ENCODE results near the gene PPP1R26.
"Not testable (repeated sequence)": the region's sequence is repeated elsewhere in the genome, so short reads cannot be mapped to it uniquely, and the experiment has no call there.

Gene PPP1R26

DNA sequence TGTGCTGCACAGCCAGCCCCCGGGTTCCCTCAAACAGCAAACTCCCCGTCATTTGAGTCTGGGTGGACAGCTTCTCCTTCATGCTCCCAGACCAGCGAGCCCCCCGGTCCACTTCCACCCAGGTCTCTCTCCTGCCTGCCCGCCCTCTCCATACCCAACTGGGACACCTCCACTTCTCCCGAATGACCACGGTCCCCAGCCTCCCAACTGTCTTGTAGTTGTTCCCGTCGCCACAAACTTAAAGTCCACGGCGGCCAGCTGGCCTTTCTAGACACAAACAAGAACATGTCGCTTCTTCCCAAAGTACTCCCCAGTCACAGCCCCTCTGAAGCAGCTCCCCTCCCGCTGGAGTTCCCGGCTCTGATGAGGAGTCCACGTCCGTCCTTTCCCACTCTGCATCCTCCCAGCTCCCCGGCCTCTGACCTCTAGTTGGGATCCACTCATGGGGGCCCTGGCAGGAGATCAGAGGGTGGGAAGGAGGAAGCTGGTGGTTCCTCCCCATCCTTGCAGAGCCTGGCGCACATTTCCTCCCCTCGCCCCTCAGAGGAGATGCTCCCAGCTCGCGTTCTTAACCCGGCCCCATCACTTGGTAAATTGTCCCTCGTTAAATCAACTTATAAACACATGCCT is 24.1 kb upstream of the PPP1R26 start:
- no peak overlapping the region for H4K91ac ChIP-seq (ENCODE audit: low read depth, low read length)
- H3K27me3 ChIP-seq (ENCODE audit: insufficient read depth, low read length): peaks cover 3% of the 10 kb centered on the region
- no peaks in the 10 kb centered on the region for H3K79me1 ChIP-seq (ENCODE audit: low read length)
- no peak overlapping the region for H2BK120ac ChIP-seq (ENCODE audit: insufficient read depth, low read length, poor library complexity)
- no peak overlapping the region for H3K18ac ChIP-seq (ENCODE audit: low read length)
- no CpG with 5 or more reads among the region's 23 CpGs for WGBS (ENCODE audit: extremely low coverage, insufficient coverage, insufficient read length)
- H3K4me3 ChIP-seq (ENCODE audit: low read depth, low read length): no peak overlapping the region
- no peaks in the 10 kb centered on the region for H3K79me2 ChIP-seq (ENCODE audit: control insufficient read depth, insufficient read depth, low read length, poor library complexity)
- H3K23ac ChIP-seq (ENCODE audit: low read length): no peak overlapping the region
- no peak overlapping the region for H2AK5ac ChIP-seq (ENCODE audit: low read length)
- no peak overlapping the region for H3K4me2 ChIP-seq (ENCODE audit: low read length)
- H3K4ac ChIP-seq (ENCODE audit: low read depth, low read length): no peak overlapping the region
- H3K9ac ChIP-seq (ENCODE audit: low read length): no peak overlapping the region
- no peak overlapping the region for H3K27ac ChIP-seq (ENCODE audit: low read depth, low read length)
- no peak for DNase-seq
- H2BK5ac ChIP-seq (ENCODE audit: low read depth, low read length, poor library complexity): no peak overlapping the region
- no peak overlapping the region for H4K8ac ChIP-seq (ENCODE audit: low read depth, low read length)
- no peaks in the 10 kb centered on the region for H3K4me1 ChIP-seq (ENCODE audit: control insufficient read depth in 1 of 2, insufficient read depth in 2 of 2, low read length in 2 of 2)
- no peak overlapping the region for H2BK12ac ChIP-seq (ENCODE audit: low read length)
- no peak overlapping the region for H4K12ac ChIP-seq (ENCODE audit: low read depth, low read length)
- no peak overlapping the region for H2AFZ ChIP-seq (ENCODE audit: insufficient read depth, low read length, poor library complexity)
- H3K36me3 ChIP-seq (ENCODE audit: control insufficient read depth in 1 of 2, insufficient read depth in 2 of 2, low read length in 2 of 2): no peaks in the 10 kb centered on the region
- H3K14ac ChIP-seq (ENCODE audit: low read length): no peak overlapping the region
- no peaks in the 10 kb centered on the region for H3K9me3 ChIP-seq (ENCODE audit: insufficient read depth, low read depth, low read length)

- H3K18ac ChIP-seq (ENCODE audit: low read length): no peak overlapping the region
- no peaks in the 10 kb centered on the region for H3K4me1 ChIP-seq (ENCODE audit: control insufficient read depth in 1 of 2, insufficient read depth in 2 of 2, low read length in 2 of 2)
- no peak overlapping the region for H2BK12ac ChIP-seq (ENCODE audit: low read length)
- H3K79me2 ChIP-seq (ENCODE audit: control insufficient read depth, insufficient read depth, low read length, poor library complexity): no peaks in the 10 kb centered on the region
- H2AK5ac ChIP-seq (ENCODE audit: low read length): no peak overlapping the region
- H2BK120ac ChIP-seq (ENCODE audit: insufficient read depth, low read length, poor library complexity): no peak overlapping the region
- DNase-seq: no peak
- peaks cover 3% of the 10 kb centered on the region for H3K27me3 ChIP-seq (ENCODE audit: insufficient read depth, low read length)
- H3K9me3 ChIP-seq (ENCODE audit: insufficient read depth, low read depth, low read length): no peaks in the 10 kb centered on the region
- H4K8ac ChIP-seq (ENCODE audit: low read depth, low read length): no peak overlapping the region
- no peak overlapping the region for H4K91ac ChIP-seq (ENCODE audit: low read depth, low read length)
- no CpG with 5 or more reads among the region's 19 CpGs for WGBS (ENCODE audit: extremely low coverage, insufficient coverage, insufficient read length)
- no peak overlapping the region for H3K4ac ChIP-seq (ENCODE audit: low read depth, low read length)
- no peak overlapping the region for H3K23ac ChIP-seq (ENCODE audit: low read length)
- H3K4me2 ChIP-seq (ENCODE audit: low read length): no peak overlapping the region
- no peak overlapping the region for H3K9ac ChIP-seq (ENCODE audit: low read length)
- H3K79me1 ChIP-seq (ENCODE audit: low read length): no peaks in the 10 kb centered on the region
- no peaks in the 10 kb centered on the region for H3K36me3 ChIP-seq (ENCODE audit: control insufficient read depth in 1 of 2, insufficient read depth in 2 of 2, low read length in 2 of 2)
- no peak overlapping the region for H3K4me3 ChIP-seq (ENCODE audit: low read depth, low read length)
- H3K14ac ChIP-seq (ENCODE audit: low read length): no peak overlapping the region
- no peak overlapping the region for H4K12ac ChIP-seq (ENCODE audit: low read depth, low read length)
- no peak overlapping the region for H3K27ac ChIP-seq (ENCODE audit: low read depth, low read length)
- no peak overlapping the region for H2AFZ ChIP-seq (ENCODE audit: insufficient read depth, low read length, poor library complexity)
- H2BK5ac ChIP-seq (ENCODE audit: low read depth, low read length, poor library complexity): no peak overlapping the region
Measured at GRCh38 chr9:135456436-135457104, 23.0 kb upstream of the PPP1R26 start.

DNA sequence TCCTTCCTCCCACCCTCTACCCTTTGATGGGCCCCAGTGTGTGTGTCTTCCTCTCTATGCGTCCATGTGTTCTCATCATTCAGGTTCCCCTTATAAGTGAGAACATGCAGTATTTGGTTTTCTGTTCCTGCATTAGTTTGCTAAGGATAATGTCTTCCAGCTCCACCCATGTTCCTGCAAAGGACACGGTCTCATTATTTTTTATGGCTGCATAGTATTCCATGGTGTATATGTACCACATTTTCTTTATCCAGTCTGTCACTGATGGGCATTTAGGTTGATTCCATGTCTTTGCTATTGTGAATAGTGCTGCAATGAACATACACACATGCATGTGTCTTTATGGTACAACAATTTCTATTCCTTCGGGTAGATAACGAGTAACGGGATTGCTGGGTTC is 21.1 kb upstream of the PPP1R26 start:
- not testable (repeated sequence) for H3K27ac ChIP-seq (ENCODE audit: low read depth, low read length); H2BK12ac ChIP-seq (ENCODE audit: low read length); H4K12ac ChIP-seq (ENCODE audit: low read depth, low read length); H4K91ac ChIP-seq (ENCODE audit: low read depth, low read length); H3K4me2 ChIP-seq (ENCODE audit: low read length); H2BK120ac ChIP-seq (ENCODE audit: insufficient read depth, low read length, poor library complexity); H3K79me1 ChIP-seq (ENCODE audit: low read length); H3K9ac ChIP-seq (ENCODE audit: low read length); DNase-seq; H3K14ac ChIP-seq (ENCODE audit: low read length); H3K4me3 ChIP-seq (ENCODE audit: low read depth, low read length); H3K79me2 ChIP-seq (ENCODE audit: control insufficient read depth, insufficient read depth, low read length, poor library complexity); H3K4ac ChIP-seq (ENCODE audit: low read depth, low read length); H3K36me3 ChIP-seq (ENCODE audit: control insufficient read depth in 1 of 2, insufficient read depth in 2 of 2, low read length in 2 of 2); H4K8ac ChIP-seq (ENCODE audit: low read depth, low read length); H3K4me1 ChIP-seq (ENCODE audit: control insufficient read depth in 1 of 2, insufficient read depth in 2 of 2, low read length in 2 of 2); H3K23ac ChIP-seq (ENCODE audit: low read length); H2BK5ac ChIP-seq (ENCODE audit: low read depth, low read length, poor library complexity); H2AK5ac ChIP-seq (ENCODE audit: low read length); H2AFZ ChIP-seq (ENCODE audit: insufficient read depth, low read length, poor library complexity); H3K27me3 ChIP-seq (ENCODE audit: insufficient read depth, low read length); H3K9me3 ChIP-seq (ENCODE audit: insufficient read depth, low read depth, low read length); H3K18ac ChIP-seq (ENCODE audit: low read length)
- whole genome bisulfite sequencing (ENCODE audit: extremely low coverage, insufficient coverage, insufficient read length): no CpG with 5 or more reads among the region's 5 CpGs

DNA sequence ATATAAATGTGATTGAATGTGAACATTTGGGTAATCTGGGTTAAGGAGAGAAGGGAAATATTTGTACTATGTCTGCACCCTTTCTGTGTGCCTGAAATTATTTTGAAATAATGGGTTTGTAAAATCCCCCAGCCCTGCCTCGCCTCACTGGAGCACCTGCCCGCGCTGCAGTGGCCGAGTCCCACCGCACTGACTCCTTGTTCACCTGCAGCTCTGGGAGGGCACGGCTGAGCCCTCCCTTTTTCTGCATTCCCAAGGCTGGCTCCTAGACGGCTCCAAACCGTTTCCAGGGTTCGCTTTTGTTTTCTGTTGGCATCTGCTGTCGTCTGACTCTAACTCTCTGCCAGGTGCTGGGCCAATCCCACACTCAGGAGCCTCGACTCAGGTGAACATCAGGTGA is 17.6 kb upstream of the PPP1R26 start:
- Histone ChIP-seq H2BK120ac (ENCODE audit: insufficient read depth, low read length, poor library complexity) (no peak overlapping the region), H3K27me3 (ENCODE audit: insufficient read depth, low read length) (no peaks in the 10 kb centered on the region), H3K18ac (ENCODE audit: low read length) (no peak overlapping the region), H2BK12ac (ENCODE audit: low read length) (no peak overlapping the region), H3K36me3 (ENCODE audit: control insufficient read depth in 1 of 2, insufficient read depth in 2 of 2, low read length in 2 of 2) (no peaks in the 10 kb centered on the region), H2BK5ac (ENCODE audit: low read depth, low read length, poor library complexity) (no peak overlapping the region), H3K79me2 (ENCODE audit: control insufficient read depth, insufficient read depth, low read length, poor library complexity) (no peaks in the 10 kb centered on the region), H2AFZ (ENCODE audit: insufficient read depth, low read length, poor library complexity) (no peak overlapping the region), H3K4me2 (ENCODE audit: low read length) (no peak overlapping the region), H3K27ac (ENCODE audit: low read depth, low read length) (no peak overlapping the region), H3K4me3 (ENCODE audit: low read depth, low read length) (no peak overlapping the region), H2AK5ac (ENCODE audit: low read length) (no peak overlapping the region), H3K23ac (ENCODE audit: low read length) (no peak overlapping the region), H3K4ac (ENCODE audit: low read depth, low read length) (no peak overlapping the region), H3K79me1 (ENCODE audit: low read length) (no peaks in the 10 kb centered on the region), H3K14ac (ENCODE audit: low read length) (no peak overlapping the region), H3K9ac (ENCODE audit: low read length) (no peak overlapping the region), H4K91ac (ENCODE audit: low read depth, low read length) (no peak overlapping the region), H4K8ac (ENCODE audit: low read depth, low read length) (no peak overlapping the region), H4K12ac (ENCODE audit: low read depth, low read length) (no peak overlapping the region), H3K9me3 (ENCODE audit: insufficient read depth, low read depth, low read length) (no peaks in the 10 kb centered on the region), H3K4me1 (ENCODE audit: control insufficient read depth in 1 of 2, insufficient read depth in 2 of 2, low read length in 2 of 2) (no peaks in the 10 kb centered on the region)
- DNase-seq: no peak
- WGBS (ENCODE audit: extremely low coverage, insufficient coverage, insufficient read length): no CpG with 5 or more reads among the region's 11 CpGs

All from trophoblast cell (in vitro differentiated cells and primary cell).